ENCODE measurements around the gene GNG7. TPM values are rescaled to one million over a fixed set of nuclear protein-coding genes. Genes with fewer than 3 reads are reported as not detected.

The GNG7 gene
- total RNA-seq, 1 donor from 2014 or later = 8.5 TPM

DNA sequence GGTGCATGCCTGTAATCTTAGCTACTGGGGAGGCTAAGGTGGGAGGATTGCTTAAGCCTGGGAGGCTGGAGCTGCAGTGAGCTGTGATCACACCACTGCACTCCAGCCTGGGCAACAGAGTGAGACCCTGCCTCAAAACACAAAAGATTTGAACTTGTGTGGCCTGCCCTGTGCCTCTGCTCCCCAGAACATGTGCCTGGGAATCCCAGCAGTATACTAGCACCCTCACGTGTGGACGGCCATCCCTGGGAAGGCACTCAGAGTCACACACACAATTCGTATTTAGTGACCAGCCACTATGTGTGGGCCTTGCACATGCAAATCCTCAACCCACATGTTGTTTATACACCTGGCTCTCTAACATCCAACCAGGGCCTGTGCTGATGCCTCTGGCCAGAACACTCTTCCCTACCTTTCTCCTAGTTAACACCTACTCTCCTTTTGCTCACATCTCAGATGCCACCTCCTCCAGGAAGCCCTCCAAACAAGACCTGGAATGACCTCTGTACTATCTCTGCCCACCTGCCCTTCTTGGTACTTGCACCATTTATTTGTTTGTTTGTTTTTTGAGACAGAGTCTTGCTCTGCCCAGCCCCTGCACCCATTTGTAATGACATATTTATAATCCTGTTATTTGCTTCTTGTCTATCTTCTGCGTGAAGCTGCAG lies 218.9 kb downstream of the GNG7 start:
- Mint-ChIP-seq H3K36me3 (peaks cover 4% of the 10 kb centered on the region), H3K27me3 (ENCODE audit: low read depth) (no peaks in the 10 kb centered on the region), H3K9me3 (peaks cover 11% of the 10 kb centered on the region), H3K4me1 (peaks cover 2% of the 10 kb centered on the region), H3K27ac (no peak overlapping the region), H3K4me3 (no peak overlapping the region)
- TF ChIP-seq, protein P1, sequence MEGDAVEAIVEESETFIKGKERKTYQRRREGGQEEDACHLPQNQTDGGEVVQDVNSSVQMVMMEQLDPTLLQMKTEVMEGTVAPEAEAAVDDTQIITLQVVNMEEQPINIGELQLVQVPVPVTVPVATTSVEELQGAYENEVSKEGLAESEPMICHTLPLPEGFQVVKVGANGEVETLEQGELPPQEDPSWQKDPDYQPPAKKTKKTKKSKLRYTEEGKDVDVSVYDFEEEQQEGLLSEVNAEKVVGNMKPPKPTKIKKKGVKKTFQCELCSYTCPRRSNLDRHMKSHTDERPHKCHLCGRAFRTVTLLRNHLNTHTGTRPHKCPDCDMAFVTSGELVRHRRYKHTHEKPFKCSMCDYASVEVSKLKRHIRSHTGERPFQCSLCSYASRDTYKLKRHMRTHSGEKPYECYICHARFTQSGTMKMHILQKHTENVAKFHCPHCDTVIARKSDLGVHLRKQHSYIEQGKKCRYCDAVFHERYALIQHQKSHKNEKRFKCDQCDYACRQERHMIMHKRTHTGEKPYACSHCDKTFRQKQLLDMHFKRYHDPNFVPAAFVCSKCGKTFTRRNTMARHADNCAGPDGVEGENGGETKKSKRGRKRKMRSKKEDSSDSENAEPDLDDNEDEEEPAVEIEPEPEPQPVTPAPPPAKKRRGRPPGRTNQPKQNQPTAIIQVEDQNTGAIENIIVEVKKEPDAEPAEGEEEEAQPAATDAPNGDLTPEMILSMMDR (IDR thresholded peaks at IDR 0.05; ENCODE audit: unreplicated experiment) = no peak
- DNase-seq (ENCODE audit: low spot score in 2 of 2, unreplicated experiment in 2 of 2) = no peak

DNA sequence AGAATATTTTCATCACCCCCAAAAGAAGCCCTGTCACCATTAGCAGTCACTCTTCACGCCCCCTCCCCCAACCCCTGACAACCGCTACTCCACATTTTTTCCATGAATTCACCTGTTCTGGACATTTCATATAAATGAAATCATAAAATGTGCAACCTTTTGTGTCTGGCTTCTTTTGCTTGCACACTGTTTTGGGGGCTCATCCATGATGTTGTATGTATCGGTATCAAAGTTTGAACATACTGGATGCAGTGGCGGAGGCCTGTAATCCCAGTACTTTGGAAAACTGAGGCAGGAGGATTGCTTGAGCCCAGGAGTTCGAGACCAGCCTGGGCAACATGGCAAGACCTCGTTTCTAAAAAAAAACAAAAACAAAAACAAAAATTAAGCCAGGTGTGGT lies 219.4 kb downstream of the GNG7 start:
- Mint-ChIP-seq H3K9me3 (peaks cover 11% of the 10 kb centered on the region), H3K4me3 (no peak overlapping the region), H3K27me3 (ENCODE audit: low read depth) (no peaks in the 10 kb centered on the region), H3K27ac (no peak overlapping the region), H3K36me3 (peaks cover 4% of the 10 kb centered on the region), H3K4me1 (peaks cover 6% of the 10 kb centered on the region)
- TF ChIP-seq, protein P1 (IDR thresholded peaks at IDR 0.05; ENCODE audit: unreplicated experiment) = no peak
- DNase-seq (ENCODE audit: low spot score in 2 of 2, unreplicated experiment in 2 of 2) = no peak

DNA sequence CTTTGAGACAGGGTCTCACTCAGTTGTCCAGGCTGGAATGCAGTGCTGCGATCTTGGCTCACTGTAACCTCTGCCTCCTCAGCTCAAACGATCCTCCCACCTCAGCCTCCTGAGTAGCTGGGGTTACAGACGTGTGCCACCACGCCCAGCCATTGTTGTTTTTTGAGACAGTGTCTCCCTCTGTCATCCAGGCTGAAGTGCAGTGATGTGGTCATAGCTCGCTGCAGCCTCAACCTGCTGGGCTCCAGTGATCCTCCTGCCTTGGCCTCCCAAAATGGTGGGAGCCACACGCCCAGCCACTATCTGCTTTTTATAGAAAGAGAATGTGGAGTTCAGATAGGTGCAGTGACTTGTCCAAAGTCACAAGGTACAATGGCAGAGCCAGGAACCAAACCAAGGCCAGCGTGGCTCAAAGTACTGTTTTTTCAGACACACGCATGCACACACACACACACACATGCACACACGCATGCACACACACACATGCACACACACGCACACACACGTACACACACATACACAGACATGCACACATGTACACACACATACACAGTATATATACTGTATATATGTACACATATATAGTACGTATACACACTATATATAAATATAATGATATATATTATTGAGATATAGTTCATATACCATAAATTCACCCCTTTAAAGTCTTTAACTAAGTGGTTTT lies 220.0 kb downstream of the GNG7 start:
- no peak for DNase-seq (ENCODE audit: low spot score in 2 of 2, unreplicated experiment in 2 of 2)
- Mint-ChIP-seq H3K4me1 (peaks cover 11% of the 10 kb centered on the region), H3K27ac (no peak overlapping the region), H3K27me3 (ENCODE audit: low read depth) (no peaks in the 10 kb centered on the region), H3K36me3 (peaks cover 4% of the 10 kb centered on the region), H3K4me3 (no peak overlapping the region), H3K9me3 (peaks cover 11% of the 10 kb centered on the region)
- TF ChIP-seq, protein P1 (IDR thresholded peaks at IDR 0.05; ENCODE audit: unreplicated experiment) = no peak

DNA sequence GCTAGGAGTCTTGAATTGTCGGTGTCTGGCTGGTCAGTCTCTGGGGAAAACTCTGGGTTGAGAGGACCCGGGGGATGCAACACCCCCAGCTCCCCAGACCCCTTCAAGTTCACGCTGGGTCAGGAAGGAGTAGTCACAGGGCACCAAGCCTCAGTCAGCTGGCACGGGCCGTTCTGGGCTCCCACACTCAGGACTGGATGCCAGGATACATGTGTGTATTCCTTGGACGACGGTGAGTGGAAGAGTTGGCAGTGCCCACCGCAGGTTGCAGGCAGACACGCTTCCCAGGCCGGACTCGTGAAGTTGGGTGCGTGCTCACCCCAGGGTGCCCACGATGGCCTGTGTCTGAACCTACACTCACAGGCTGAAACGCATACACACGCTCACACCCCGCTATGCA lies 221.0 kb downstream of the GNG7 start:
- Mint-ChIP-seq H3K4me3 (no peak overlapping the region), H3K36me3 (peaks cover 4% of the 10 kb centered on the region), H3K27ac (no peak overlapping the region), H3K27me3 (ENCODE audit: low read depth) (no peaks in the 10 kb centered on the region), H3K4me1 (peaks cover 18% of the 10 kb centered on the region), H3K9me3 (peaks cover 11% of the 10 kb centered on the region)
- TF ChIP-seq, protein P1 (IDR thresholded peaks at IDR 0.05; ENCODE audit: unreplicated experiment) = no peak
- no peak for DNase-seq (ENCODE audit: low spot score in 2 of 2, unreplicated experiment in 2 of 2)

DNA sequence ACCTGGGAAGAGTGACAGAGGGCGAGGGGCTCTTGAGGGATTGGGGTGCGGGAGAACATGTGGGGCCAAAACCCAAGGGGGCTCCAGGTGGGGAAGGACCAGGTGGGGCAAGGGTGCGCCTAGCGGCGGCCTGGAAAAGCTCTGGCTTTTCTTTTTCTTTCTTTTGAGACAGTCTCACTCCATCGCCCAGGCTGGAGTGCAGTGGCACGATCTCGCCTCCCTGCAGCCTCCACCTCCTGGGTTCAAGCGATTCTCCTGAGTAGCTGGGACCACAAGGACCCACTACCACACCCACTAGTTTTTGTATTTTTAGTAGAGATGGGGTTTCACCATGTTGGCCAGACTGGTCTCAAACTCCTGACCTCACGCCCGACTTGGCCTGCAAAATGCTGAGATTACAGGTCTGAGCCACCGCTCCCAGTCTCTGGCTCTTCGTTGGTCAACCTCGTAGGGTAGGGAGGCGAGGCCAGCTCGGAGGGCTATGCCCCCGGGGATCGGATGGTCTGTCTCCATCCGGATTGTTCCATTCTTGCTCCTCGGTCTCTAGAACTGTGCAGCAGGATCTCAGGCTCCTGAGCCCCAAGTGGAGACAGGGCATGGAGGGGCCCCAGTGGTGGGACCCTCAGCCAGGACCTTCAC lies 222.8 kb downstream of the GNG7 start:
- peaks cover 4% of the 10 kb centered on the region for H3K36me3 Mint-ChIP-seq
- H3K4me3 Mint-ChIP-seq = peak overlapping the region; percentile 48
- peaks cover 20% of the 10 kb centered on the region for H3K4me1 Mint-ChIP-seq
- H3K27ac Mint-ChIP-seq = peak overlapping the region; percentile 64
- peaks cover 11% of the 10 kb centered on the region for H3K9me3 Mint-ChIP-seq
- H3K27me3 Mint-ChIP-seq (ENCODE audit: low read depth) = no peaks in the 10 kb centered on the region
- no peak for DNase-seq (ENCODE audit: low spot score in 2 of 2, unreplicated experiment in 2 of 2)
- TF ChIP-seq, protein P1 (IDR thresholded peaks at IDR 0.05; ENCODE audit: unreplicated experiment) = no peak
